Hematopoietic multipotent progenitor cell (in vitro differentiated cells): ENCODE results near the gene PSD4. TPM values are rescaled to one million over a fixed set of nuclear protein-coding genes. Genes with fewer than 3 reads are reported as not detected.

Experiments used
- DNase-seq, 3 donors: peaks; one replicate each; pipeline ENCODE4 v3.0.0-alpha.2; 2011 to 2015; ENCODE audit warnings: low read depth in 2 of 3, low spot score in 2 of 3
- total RNA-seq: library from RNA; depleted of rRNA; stranded (reverse); fragments of >200 nt; gene quantifications from one replicate; pipeline ENCODE4 v1.2.3, GENCODE V29; 2012

PSD4 gene
- total RNA-seq, 1 donor: 68.7 TPM

- DNase-seq: no peak
Measured at GRCh38 chr2:113202305-113203216, 28.8 kb downstream of the PSD4 start.

GRCh38 chr2:113203217-113203530 is 29.4 kb downstream of the PSD4 start:
- DNase-seq: no peak

GRCh38 chr2:113203901-113204519 is 30.2 kb downstream of the PSD4 start:
- DNase-seq: peak; percentile 46 to 83 (median 70)

- no peak for DNase-seq
Measured at GRCh38 chr2:113206251-113206650, 32.5 kb downstream of the PSD4 start.

GRCh38 chr2:113207021-113207420 is 33.2 kb downstream of the PSD4 start:
- DNase-seq: no peak

GRCh38 chr2:113208396-113208795 is 34.6 kb downstream of the PSD4 start:
- DNase-seq: no peak

GRCh38 chr2:113209011-113209645 is 35.4 kb downstream of the PSD4 start:
- no peak for DNase-seq

GRCh38 chr2:113209646-113210171 is 35.9 kb downstream of the PSD4 start:
- DNase-seq: no peak

- DNase-seq: no peak
Measured at GRCh38 chr2:113211226-113212105, 37.7 kb downstream of the PSD4 start.

GRCh38 chr2:113212245-113213060 is 38.7 kb downstream of the PSD4 start:
- DNase-seq: no peak

- no peak for DNase-seq
Measured at GRCh38 chr2:113213061-113213930, 39.5 kb downstream of the PSD4 start.

- DNase-seq: no peak
Measured at GRCh38 chr2:113214141-113214540, 40.4 kb downstream of the PSD4 start.

- no peak for DNase-seq
Measured at GRCh38 chr2:113215056-113215455, 41.3 kb downstream of the PSD4 start.

- no peak for DNase-seq
Measured at GRCh38 chr2:113216321-113216720, 42.5 kb downstream of the PSD4 start.

GRCh38 chr2:113216891-113217454 is 43.2 kb downstream of the PSD4 start:
- DNase-seq: no peak

GRCh38 chr2:113217455-113218282 is 43.9 kb downstream of the PSD4 start:
- DNase-seq: peak in 2 of 3 donors; percentile 60 to 83

- no peak for DNase-seq
Measured at GRCh38 chr2:113218283-113219091, 44.7 kb downstream of the PSD4 start.
